ENCODE measurements around the gene TAL1.

DNA sequence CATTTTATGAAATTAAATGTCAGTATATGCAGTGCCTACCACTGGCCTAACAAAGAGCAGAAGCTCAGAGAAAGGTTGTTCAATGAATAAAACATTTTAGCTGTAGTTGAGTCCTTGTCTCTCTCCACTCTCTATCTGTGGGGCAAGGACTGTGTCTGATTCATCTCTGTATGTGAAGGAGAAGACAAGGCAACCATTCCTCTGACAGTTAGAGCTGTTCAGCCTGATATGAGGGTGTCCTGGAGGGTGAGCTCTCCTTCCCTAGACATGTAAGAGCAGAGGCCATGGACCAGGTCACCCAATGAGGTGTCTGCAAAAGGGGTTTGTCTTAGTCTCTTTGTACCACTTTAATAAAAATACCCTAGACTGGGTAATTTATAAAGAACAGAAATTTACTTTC, 37.7 kb downstream of the TAL1 start:
- TF ChIP-seq, protein P1, sequence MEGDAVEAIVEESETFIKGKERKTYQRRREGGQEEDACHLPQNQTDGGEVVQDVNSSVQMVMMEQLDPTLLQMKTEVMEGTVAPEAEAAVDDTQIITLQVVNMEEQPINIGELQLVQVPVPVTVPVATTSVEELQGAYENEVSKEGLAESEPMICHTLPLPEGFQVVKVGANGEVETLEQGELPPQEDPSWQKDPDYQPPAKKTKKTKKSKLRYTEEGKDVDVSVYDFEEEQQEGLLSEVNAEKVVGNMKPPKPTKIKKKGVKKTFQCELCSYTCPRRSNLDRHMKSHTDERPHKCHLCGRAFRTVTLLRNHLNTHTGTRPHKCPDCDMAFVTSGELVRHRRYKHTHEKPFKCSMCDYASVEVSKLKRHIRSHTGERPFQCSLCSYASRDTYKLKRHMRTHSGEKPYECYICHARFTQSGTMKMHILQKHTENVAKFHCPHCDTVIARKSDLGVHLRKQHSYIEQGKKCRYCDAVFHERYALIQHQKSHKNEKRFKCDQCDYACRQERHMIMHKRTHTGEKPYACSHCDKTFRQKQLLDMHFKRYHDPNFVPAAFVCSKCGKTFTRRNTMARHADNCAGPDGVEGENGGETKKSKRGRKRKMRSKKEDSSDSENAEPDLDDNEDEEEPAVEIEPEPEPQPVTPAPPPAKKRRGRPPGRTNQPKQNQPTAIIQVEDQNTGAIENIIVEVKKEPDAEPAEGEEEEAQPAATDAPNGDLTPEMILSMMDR (IDR thresholded peaks at IDR 0.05): no peak
- TF ChIP-seq POLR2A (IDR thresholded peaks at IDR 0.05): no peak

Data from right lobe of liver (tissue), 4 donors.